ENCODE results near the gene OR10A6.

OR10A6 gene

DNA sequence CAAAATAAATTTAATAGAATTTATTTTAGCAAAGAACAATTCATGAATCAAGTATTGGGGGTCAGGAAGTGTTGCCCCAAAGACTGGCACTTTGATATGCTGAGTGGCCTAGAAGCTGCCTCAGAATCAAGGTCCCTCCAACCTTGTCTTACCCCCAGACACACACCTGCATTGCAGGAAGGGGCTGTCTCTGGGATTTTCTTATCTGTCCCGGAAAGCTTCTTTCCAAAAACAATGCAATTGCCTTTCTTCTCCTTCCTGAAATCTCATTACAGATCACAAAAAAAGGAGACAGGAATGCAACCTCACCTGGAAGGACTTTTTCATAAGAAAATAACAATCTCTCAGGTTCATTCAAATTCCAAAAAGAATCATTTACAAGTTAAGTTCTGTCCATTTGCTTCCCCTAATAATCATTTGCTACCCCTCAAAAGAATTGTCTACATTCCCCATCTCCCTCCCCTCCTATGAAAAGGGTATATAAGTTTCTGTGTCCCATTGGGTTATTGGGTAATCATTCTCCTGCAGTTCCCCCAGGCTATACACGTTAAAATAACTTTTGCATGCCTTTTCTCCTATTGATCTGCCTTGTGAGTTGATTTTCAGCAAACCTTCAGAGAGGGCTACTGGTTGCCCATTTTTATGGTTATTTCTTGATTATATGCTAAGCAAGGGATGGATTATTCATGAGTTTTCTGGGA, 21.3 kb downstream of the OR10A6 start:
- no peak for FAIRE-seq

GRCh38 chr11:7907121-7907520, 23.9 kb downstream of the OR10A6 start:
- no peak for FAIRE-seq

GRCh38 chr11:7906481-7906880, 24.6 kb downstream of the OR10A6 start:
- no peak for FAIRE-seq

- FAIRE-seq = no peak
Measured at GRCh38 chr11:7905961-7906429, 25.1 kb downstream of the OR10A6 start.

- FAIRE-seq = no peak
Measured at GRCh38 chr11:7905549-7905948, 25.5 kb downstream of the OR10A6 start.

DNA sequence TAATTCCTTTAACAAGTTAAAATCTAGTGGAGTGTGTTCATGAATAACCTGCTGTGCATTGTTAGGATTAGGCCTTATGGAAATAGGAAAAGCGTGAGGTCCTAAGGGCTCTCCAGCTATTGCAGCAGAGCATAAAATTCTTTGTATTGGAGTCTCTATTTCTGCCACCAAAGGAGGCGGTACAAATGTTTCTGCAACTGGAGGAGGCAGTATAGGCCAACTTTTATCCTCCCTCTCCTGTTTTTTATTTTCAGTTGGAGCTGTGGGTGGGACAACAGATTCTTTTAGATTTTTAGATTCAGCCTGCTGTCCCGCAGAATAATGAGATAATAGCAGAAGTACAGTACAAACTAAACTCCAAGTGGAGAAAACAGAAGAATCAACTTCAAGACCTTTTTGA, 26.2 kb downstream of the OR10A6 start:
- no peak for FAIRE-seq

DNA sequence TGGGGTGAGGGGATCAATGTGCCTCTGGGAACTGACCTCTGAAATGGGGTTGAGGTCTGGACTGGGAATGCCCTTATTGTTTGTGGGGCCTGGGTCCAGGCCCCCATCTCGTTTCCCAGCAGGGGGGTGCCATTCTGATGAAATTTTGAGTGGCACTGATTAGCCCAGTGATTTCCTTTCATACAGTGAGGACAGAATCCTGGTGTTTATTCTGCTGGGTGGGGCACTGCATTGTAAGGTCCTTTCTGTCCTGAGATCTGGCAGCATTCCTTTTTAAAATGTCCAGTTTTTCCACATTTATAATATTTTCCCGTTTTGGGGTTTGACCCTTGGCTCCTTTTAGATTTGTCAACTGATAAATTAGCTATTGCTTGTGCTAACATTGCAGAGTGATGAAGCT, 27.1 kb downstream of the OR10A6 start:
- FAIRE-seq = no peak

DNA sequence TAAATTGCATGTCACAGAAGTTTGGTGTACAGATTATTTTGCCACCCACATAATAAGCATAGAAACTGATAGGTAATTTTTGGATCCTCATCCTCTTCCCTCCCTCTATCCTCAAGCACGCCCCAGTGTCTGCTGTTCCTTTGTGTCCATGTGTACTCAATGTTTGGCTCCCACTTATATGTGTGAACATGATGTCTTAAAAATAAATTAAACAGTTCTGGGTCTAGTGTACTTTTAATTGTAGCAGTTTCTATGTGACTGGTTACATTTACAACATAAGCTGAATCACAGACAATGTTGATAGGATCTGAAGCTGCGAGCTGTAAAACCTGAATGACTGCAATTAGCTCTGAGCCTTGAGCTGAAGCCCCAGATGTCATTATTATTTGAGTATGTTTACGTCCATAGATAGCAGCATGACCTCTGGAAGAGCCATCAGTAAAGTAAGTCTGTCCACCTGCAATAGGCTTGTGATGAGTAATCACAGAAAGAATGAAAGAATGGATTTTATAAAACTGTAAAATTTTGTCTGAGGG, 29.7 kb downstream of the OR10A6 start:
- no peak for FAIRE-seq

DNA sequence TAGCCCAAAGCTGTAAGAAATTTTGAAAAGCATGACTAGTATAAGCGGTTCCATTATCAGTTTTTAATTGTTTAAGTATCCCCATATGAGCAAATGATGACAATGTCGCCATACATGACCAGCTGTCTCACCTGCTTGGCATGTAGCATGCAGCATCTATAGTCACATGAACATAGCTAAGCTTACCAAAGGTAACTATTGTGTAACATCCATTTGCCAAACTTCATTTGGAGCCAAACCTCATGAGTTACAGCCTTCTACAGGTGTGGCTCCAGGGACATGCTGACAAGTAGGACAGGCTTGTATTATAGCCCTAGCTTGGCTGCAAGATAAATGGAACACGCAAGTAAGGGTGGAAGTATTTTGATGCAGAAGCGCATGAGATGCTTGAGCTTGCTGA, 30.4 kb downstream of the OR10A6 start:
- FAIRE-seq = no peak

DNA sequence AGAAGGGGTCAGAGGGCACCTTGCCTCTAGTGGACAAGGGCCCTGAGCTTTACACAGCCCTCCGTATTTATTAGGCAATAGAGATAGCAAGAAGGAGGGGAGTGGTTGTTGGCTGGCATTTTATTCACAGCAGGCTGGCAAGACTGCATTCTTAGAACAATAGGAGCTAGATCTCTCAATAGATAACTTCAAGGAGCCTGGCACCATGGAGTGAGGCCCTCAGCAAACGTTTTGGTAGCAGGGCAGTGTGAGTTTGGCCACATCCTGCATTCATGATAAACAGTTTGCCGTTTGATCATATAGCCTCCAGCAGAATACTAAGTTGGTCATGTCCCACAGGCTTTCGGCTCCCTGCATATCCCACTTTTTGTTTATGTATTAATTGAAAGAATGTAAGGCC, 31.6 kb downstream of the OR10A6 start:
- FAIRE-seq = no peak

- no peak for FAIRE-seq
Measured at GRCh38 chr11:7898666-7899283, 32.3 kb downstream of the OR10A6 start.

DNA sequence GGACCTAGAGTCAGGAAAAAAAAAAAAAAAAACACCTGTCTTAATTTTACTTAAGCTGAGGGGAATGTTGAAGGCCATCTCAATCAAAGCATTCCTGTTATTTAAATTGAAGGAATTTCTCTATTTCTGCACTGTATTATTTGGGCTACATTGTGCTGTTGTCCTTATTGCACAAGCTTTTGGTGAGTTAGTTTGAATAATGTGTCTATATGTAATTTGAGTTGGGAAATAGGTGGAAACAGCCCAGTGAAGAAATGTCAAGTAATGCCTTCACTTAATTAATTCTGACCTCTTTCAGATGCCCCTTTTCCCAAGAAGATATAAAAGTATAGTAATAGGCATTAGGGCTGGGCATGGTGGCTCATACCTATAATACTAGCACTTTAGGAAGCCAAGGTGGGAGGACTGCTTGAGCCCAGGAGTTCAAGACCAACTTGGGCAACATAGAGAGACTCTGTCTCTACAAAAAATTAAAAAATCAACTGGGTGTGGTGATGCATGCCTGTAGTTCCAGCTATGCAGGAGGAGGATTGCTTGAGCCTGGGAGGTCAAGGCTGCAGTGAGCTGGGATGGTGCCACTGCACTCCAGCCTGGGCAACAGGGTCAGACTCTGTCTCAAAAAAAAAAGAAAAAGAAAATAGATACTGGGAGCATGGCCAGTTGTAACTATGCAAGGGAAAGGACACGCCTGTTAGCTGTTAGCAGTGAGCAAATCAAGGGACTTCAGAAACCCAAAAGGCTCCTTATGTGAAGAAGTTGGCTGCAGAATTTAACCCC, 34.9 kb downstream of the OR10A6 start:
- FAIRE-seq = no peak

DNA sequence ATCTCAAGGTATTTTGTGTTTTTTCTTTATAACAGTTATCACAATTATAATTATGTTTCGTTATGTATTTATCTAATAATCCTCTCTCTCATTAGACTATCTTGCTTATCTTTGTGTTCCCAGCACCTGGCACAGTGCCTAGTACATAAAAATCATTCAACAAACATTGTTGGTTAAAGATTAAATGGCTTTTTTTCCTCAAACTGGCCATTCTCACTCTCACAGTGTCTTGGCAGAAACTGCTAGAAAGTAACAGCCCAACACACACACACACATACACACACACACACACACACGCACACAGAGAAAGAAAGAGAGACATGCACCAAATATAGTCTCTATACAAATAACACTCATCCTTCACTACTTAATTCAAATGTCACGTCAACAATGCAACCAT, 36.8 kb downstream of the OR10A6 start:
- no peak for FAIRE-seq

GRCh38 chr11:7893796-7894195, 37.3 kb downstream of the OR10A6 start:
- no peak for FAIRE-seq

DNA sequence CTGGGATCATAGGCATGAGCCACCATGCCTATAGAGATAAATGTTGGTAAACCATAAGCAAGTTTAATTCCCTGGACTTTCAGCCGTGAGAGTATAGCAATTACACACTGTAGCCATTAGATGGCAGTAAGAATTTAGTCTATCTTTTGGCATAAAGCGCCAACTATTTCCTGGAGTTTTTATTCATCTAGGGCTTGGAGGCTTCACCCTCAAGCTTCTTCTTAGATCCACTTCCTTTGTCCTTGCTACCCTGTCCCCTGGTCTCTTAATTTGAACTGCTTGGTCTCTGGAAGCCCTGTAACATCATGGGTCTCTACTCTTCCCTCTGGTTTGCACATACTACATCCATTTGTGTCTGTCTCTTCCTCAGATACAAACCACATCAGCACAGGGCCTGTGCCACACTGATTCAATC, 38.2 kb downstream of the OR10A6 start:
- FAIRE-seq = peak; percentile 98

DNA sequence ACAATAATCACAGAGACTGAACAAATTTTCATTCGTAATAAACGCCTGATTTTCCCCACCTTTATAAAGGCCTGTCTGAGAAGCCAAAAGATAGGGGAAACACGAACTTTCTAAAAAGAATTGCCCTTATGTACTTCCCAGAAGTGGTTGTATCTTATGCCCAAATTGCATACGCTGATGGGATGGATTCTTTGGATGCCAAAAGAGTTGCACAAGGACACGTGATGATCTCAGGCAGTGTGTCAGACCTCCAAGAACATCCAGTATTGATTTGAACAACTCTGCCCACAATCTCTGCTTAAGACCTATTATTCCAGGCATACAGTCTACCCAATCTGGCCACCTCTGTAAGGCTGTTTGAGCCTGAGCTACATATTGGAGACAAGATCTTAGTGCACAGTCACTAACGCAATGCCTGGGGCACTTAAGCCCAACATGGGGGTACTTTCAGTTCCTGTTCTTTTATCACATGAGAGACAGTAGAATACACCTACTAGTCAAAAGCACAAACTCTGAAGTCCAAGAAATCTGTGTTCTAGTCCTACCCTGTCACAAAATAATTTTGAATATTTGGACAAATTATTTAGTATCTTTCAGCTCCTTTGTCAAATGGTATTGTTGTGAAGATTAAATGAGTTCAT, 38.9 kb downstream of the OR10A6 start:
- FAIRE-seq = no peak

DNA sequence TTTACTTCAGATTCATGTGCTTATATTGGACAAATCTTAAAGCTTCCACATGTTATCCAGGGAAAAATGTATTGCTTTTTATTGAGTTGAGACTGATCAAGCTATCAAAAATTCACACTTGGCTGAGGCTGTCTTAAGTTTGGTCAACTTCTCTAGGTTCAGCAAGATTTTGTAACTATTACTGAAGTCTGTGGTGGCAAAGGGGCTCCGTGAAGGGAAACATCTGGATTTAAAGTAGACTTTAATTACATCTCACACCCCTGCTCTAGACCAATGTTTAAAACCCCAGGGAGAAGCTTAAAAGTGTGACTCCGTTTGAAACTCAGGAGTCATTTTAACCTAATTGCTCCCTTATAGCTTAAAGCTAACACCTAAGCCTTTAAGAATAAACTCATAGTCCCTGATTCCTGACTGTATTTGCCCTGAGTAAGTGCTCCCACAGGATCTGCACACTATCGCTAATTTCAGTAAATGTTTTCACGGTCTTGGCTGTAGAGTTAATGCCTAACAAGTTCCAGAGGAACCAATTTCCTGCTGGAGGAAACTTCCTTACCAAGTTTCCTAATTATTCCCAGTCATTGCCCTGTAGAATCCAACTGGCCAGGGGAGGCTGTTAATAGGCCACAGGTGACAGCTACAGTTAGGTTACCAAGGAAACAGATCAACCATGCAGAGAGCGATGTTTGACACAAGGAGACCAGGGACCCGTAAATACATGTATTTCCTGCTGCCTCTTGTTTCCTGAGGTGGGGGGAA, 40.5 kb downstream of the OR10A6 start:
- FAIRE-seq = no peak

DNA sequence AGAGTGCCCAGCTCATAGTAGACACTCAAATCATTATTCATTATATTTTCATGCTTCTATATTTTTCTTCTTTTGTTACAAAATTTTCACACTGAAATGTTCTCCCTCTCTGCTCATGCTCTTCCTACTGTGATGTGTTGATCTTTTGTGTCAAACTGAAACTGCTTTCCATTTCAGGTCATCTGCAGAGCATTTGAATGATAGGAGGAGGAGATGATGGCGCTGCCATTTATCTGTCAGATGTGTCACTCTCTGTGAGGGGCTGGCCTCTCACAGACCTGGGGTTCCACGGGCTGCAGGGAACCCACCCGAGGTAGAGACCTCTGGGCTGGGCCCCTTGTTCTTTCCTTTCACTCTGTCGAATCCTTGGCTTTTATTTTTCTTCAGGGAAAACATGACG, 41.1 kb downstream of the OR10A6 start:
- no peak for FAIRE-seq

- FAIRE-seq = no peak
Measured at GRCh38 chr11:7882860-7883259, 48.2 kb downstream of the OR10A6 start.
